Stimulated activated effector memory CD8-positive, alpha-beta T cell treated with anti-CD3 and anti-CD28 coated beads, Interleukin-12 subunit alpha, Interleukin-12 subunit beta, amount 100 ng/mL, for 72 hours (primary cell): ENCODE measurements around the gene WDR33.
"Not testable (repeated sequence)": the region's sequence is repeated elsewhere in the genome, so short reads cannot be mapped to it uniquely, and the experiment has no call there.

Source experiments
- ATAC-seq: fragments of 150-1000 bp; cut with Tn5 transposase; 2 replicates; pipeline ENCODE4 v1.10.0; 2021
- DNase-seq, 2 donors: peaks; one replicate each; pipeline ENCODE4 v3.0.0; 2021 to 2022; ENCODE audit warnings: low spot score in 2 of 2
- H3K27ac Mint-ChIP-seq: one replicate; pipeline ENCODE4 v1.8.0; 2022; ENCODE audit warnings: mild to moderate bottlenecking, mixed read lengths
- H3K36me3 Mint-ChIP-seq: one replicate; pipeline ENCODE4 v1.8.0; 2022; ENCODE audit warnings: mild to moderate bottlenecking, mixed read lengths
- H3K4me1 Mint-ChIP-seq: one replicate; pipeline ENCODE4 v1.8.0; 2022; ENCODE audit warnings: mixed read lengths
- H3K4me3 Mint-ChIP-seq: one replicate; pipeline ENCODE4 v1.8.0; 2022; ENCODE audit warnings: mild to moderate bottlenecking, mixed read lengths
- H3K9me3 Mint-ChIP-seq: one replicate; pipeline ENCODE4 v1.8.0; 2022; ENCODE audit warnings: mixed read lengths

The WDR33 gene

DNA sequence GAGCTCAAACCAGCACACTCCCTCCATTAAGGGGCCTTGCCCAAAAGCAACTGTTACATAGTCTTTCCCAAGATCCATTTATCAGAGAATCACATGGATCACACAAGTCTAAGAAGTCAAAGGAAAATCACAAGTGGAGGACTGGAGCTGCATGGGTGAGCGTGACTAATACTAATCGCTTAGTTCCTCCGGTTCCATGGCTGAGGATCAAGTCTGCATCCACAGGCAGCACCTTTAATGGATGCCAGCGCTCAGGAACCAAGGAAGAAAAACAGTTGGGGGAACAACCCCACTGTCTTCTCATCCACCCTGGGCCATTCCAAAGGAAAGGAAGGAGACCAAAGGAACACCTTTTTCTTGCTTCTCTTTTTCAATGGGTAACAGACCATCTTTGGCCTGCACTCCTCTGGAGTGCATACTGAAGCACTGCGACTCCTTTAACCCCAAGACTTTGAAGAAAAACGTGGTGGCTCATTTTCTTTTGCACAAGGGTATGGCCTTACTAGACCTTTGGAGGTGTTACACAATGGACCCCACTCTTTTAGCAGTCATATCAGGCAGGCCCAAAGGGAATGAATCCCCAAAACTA is 9.2 kb upstream of the WDR33 start:
- ATAC-seq (no peak), DNase-seq (no peak)
- no peaks in the 10 kb centered on the region for H3K4me1 Mint-ChIP-seq
- H3K9me3 Mint-ChIP-seq: peaks cover 11% of the 10 kb centered on the region
- H3K36me3 Mint-ChIP-seq: no peaks in the 10 kb centered on the region
- no peak overlapping the region for H3K27ac Mint-ChIP-seq
- no peak overlapping the region for H3K4me3 Mint-ChIP-seq

DNA sequence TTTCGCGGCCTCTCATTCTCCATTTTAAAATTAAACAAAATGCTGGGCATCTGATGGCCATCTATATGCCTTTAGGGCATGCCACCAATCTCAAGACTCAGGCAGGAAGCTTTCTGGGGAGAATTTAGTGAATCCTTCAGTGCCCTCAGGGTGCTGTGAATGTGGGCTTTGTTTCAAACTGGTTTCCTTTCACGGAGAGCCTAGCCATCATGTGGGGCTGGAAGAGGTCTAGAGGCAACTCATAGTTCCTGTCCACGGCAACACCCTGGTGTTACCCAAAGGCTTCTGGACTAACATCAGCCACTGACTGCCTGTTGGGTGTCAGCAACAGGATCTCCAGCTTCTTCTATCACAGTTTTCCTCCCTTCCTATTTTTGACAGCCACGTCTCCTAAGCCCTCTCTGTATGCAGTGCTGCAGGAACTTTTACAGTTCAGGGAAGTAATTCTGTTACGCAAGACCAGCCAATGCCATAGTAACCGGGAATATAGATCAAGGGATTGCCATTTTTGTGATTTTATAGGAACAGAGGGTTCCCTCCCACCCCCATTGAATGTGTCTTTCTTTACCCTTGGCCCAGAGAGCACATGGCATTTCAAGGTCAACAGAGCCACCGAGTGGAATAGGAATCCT is 7.9 kb upstream of the WDR33 start:
- no peak for DNase-seq
- peaks cover 11% of the 10 kb centered on the region for H3K9me3 Mint-ChIP-seq
- no peak for ATAC-seq
- no peaks in the 10 kb centered on the region for H3K36me3 Mint-ChIP-seq
- H3K27ac Mint-ChIP-seq: no peak overlapping the region
- no peaks in the 10 kb centered on the region for H3K4me1 Mint-ChIP-seq
- no peak overlapping the region for H3K4me3 Mint-ChIP-seq

- no peak for ATAC-seq
- Mint-ChIP-seq H3K4me3 (no peak overlapping the region), H3K9me3 (peaks cover 11% of the 10 kb centered on the region), H3K36me3 (no peaks in the 10 kb centered on the region), H3K27ac (no peak overlapping the region), H3K4me1 (no peaks in the 10 kb centered on the region)
- no peak for DNase-seq
These were observed 7.3 kb upstream of the WDR33 start for GRCh38 chr2:127818241-127818640.

DNA sequence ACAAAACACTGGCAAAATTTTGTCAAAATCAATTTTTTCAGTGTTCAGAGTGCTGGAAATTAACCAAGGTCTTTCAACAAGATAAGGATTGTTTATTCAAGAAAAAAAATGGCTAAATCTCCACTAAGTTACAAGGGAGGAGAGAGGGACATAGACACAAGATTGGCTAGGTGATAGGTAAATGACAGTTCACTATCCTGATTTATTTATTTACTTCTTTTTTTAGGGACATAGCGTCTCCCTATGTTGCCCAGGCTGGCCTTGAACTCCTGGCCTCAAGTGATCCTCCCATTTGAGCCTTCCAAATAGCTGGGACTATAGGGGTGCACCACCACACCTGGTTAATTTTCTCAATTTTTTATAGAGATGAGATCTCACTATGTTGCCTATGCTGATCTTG is 3.7 kb upstream of the WDR33 start:
- peaks cover 22% of the 10 kb centered on the region for H3K4me1 Mint-ChIP-seq
- ATAC-seq (no peak), DNase-seq (no peak)
- no peak overlapping the region for H3K4me3 Mint-ChIP-seq
- H3K27ac Mint-ChIP-seq: no peak overlapping the region
- H3K36me3 Mint-ChIP-seq: peaks cover 16% of the 10 kb centered on the region
- H3K9me3 Mint-ChIP-seq: peaks cover 3% of the 10 kb centered on the region

DNA sequence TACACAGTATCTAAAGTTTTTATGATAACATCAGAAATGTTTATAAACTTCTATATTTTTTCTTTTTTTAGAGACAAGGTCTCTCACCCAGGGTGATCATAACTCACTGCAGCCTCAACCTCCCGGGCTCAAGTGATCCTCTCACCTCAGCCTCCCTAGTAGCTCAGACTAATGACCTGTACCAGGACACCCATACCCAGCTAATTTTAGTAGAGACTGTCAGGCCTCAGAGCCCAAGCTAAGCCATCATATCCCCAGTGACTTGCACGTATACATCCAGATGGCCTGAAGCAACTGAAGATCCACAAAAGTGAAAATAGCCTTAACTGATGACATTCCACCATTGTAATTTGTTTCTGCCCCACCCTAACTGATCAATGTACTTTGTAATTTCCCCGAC is 1.5 kb upstream of the WDR33 start:
- peak overlapping the region; percentile 99 for H3K4me3 Mint-ChIP-seq

DNA sequence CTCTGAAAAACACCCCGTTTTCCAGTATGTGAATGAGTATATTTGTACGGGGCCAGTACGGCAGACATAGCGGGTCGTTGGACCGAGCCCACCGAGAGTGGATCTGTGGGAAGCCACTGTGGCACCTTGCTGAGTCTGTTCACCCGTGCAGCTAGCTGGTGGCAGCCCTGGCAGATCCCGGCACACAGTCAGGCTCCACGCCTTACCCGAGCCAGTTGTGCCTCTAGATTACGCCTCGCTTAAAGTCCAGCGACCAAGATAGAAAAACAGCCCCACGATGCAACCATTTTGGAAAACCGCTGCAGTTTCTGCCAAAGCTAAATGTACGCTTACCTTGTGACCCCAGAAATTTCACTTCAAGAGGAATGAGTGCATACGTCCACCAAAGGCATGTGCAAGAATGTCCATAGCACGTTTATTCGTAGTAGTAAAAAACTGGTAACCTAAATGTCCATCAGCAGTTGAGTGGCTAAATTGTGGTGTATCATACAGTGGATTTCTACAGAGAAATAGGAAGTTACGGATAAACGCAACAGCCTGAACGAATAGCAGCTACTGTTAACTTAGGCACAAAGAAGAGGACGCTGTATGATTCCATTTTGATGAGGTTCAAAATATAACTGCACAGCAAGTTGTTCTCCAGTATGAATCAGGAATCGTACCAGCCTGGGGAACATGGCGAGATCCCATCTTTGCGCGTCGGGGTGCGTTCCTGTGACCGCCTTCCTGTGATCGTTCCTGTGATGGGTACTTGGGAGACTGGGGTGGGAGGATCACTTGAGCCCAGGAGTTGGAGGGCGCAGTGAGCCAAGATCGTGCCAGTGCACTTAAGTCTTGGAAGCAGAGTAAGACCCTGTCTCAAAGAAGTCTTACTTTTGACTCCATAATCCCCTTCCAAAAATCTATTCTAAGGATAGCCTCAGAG is 688 bp upstream of the WDR33 start:
- Mint-ChIP-seq H3K4me1 (peaks cover 43% of the 10 kb centered on the region), H3K36me3 (peaks cover 40% of the 10 kb centered on the region), H3K9me3 (no peaks in the 10 kb centered on the region), H3K27ac (peak overlapping the region; percentile 99), H3K4me3 (peak overlapping the region; percentile 99)
- ATAC-seq (peak; percentile 57), DNase-seq (no peak)

More for the DNA sequence above, 1.5 kb upstream of the WDR33 start:
- Mint-ChIP-seq H3K4me1 (peaks cover 36% of the 10 kb centered on the region), H3K36me3 (peaks cover 33% of the 10 kb centered on the region)
- not testable (repeated sequence) for H3K9me3 Mint-ChIP-seq, H3K27ac Mint-ChIP-seq, ATAC-seq, DNase-seq

- H3K36me3 Mint-ChIP-seq: peaks cover 54% of the 10 kb centered on the region
- DNase-seq (no peak), ATAC-seq (no peak)
- peak overlapping the region; percentile 99 for H3K27ac Mint-ChIP-seq
- no peaks in the 10 kb centered on the region for H3K9me3 Mint-ChIP-seq
- H3K4me1 Mint-ChIP-seq: peaks cover 52% of the 10 kb centered on the region
- H3K4me3 Mint-ChIP-seq: peak overlapping the region; percentile 99
These were observed 784 bp downstream of the WDR33 start for GRCh38 chr2:127810156-127810618.

GRCh38 chr2:127807678-127808353 is 3.2 kb downstream of the WDR33 start:
- ATAC-seq (no peak), DNase-seq (no peak)
- Mint-ChIP-seq H3K4me1 (peaks cover 67% of the 10 kb centered on the region), H3K27ac (peak overlapping the region; percentile 61), H3K36me3 (peaks cover 74% of the 10 kb centered on the region), H3K4me3 (peak overlapping the region; percentile 99), H3K9me3 (no peaks in the 10 kb centered on the region)

- not testable (repeated sequence) for H3K9me3 Mint-ChIP-seq, DNase-seq, ATAC-seq
- Mint-ChIP-seq H3K27ac (peak overlapping the region; percentile 61), H3K4me1 (peaks cover 66% of the 10 kb centered on the region), H3K4me3 (peak overlapping the region; percentile 99), H3K36me3 (peaks cover 78% of the 10 kb centered on the region)
These were observed 4.1 kb downstream of the WDR33 start for GRCh38 chr2:127806860-127807259.

DNA sequence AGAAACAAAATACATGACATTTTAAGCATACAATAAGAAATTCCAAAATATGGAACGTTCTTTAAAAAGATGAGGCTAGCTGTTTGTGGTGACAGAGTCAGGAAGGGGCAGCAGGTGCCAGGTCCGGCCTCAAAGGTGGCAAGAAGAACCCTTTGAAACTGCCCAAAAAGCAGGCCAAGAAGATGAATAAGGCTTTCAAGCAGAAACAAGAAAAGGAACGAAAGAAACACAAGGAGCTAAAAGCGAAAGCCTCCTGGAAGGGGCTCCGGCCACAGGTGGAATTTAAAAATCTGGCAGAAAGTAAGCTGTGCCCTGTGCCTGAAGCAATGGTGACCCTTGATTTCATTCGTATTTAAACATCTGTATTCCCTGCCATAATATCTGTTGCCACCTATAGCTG is 5.5 kb downstream of the WDR33 start:
- no peak for DNase-seq
- H3K4me3 Mint-ChIP-seq: no peak overlapping the region
- ATAC-seq: no peak
- peaks cover 64% of the 10 kb centered on the region for H3K4me1 Mint-ChIP-seq
- H3K9me3 Mint-ChIP-seq: no peaks in the 10 kb centered on the region
- H3K27ac Mint-ChIP-seq: peak overlapping the region; percentile 60
- peaks cover 83% of the 10 kb centered on the region for H3K36me3 Mint-ChIP-seq

DNA sequence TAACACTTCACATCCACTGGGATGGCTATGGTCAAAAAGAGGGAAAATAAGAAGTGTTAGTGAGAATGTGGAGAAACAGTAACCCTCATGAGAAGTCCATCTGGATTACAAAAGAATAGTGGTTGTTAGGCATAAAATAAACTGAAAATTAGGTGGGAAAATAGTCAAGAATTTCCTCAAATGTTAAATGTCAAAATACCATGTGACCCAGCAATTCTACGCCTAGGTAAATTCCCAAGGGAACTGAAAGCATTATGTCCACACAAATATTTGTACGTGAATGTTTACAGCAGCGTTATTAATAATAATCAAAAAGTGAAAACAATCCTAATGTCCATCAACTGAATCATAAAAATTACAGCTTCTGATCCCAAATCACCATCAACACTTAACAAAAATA is 11.0 kb downstream of the WDR33 start:
- no peak for DNase-seq
- Mint-ChIP-seq H3K4me3 (no peak overlapping the region), H3K27ac (no peak overlapping the region)

GRCh38 chr2:127796389-127796788 is 14.6 kb downstream of the WDR33 start:
- peaks cover 57% of the 10 kb centered on the region for H3K4me1 Mint-ChIP-seq
- DNase-seq (no peak), ATAC-seq (no peak)
- H3K36me3 Mint-ChIP-seq: peaks cover 50% of the 10 kb centered on the region
- H3K4me3 Mint-ChIP-seq: no peak overlapping the region
- no peak overlapping the region for H3K27ac Mint-ChIP-seq
- no peaks in the 10 kb centered on the region for H3K9me3 Mint-ChIP-seq

More for the DNA sequence above, 11.0 kb downstream of the WDR33 start:
- peaks cover 56% of the 10 kb centered on the region for H3K36me3 Mint-ChIP-seq
- ATAC-seq: no peak
- H3K4me1 Mint-ChIP-seq: peaks cover 62% of the 10 kb centered on the region
- no peaks in the 10 kb centered on the region for H3K9me3 Mint-ChIP-seq

GRCh38 chr2:127794901-127795300 is 16.1 kb downstream of the WDR33 start:
- H3K27ac Mint-ChIP-seq, H3K4me3 Mint-ChIP-seq, DNase-seq, H3K9me3 Mint-ChIP-seq, ATAC-seq: not testable (repeated sequence)
- Mint-ChIP-seq H3K4me1 (peaks cover 56% of the 10 kb centered on the region), H3K36me3 (peaks cover 41% of the 10 kb centered on the region)

- H3K36me3 Mint-ChIP-seq: peaks cover 32% of the 10 kb centered on the region
- H3K27ac Mint-ChIP-seq: no peak overlapping the region
- no peak overlapping the region for H3K4me3 Mint-ChIP-seq
- no peaks in the 10 kb centered on the region for H3K9me3 Mint-ChIP-seq
- DNase-seq (no peak), ATAC-seq (no peak)
- H3K4me1 Mint-ChIP-seq: peaks cover 44% of the 10 kb centered on the region
These were observed 18.2 kb downstream of the WDR33 start for GRCh38 chr2:127792805-127793204.
